NCI-H187 (cell line): ENCODE measurements around the gene TFG.
"Not testable (repeated sequence)": the region's sequence is repeated elsewhere in the genome, so short reads cannot be mapped to it uniquely, and the experiment has no call there.

Experiments used
- DNase-seq, 2 experiments: peaks; one replicate each; lab custom pipeline; 2025; lab: John Stamatoyannopoulos, UW

Gene TFG

DNA sequence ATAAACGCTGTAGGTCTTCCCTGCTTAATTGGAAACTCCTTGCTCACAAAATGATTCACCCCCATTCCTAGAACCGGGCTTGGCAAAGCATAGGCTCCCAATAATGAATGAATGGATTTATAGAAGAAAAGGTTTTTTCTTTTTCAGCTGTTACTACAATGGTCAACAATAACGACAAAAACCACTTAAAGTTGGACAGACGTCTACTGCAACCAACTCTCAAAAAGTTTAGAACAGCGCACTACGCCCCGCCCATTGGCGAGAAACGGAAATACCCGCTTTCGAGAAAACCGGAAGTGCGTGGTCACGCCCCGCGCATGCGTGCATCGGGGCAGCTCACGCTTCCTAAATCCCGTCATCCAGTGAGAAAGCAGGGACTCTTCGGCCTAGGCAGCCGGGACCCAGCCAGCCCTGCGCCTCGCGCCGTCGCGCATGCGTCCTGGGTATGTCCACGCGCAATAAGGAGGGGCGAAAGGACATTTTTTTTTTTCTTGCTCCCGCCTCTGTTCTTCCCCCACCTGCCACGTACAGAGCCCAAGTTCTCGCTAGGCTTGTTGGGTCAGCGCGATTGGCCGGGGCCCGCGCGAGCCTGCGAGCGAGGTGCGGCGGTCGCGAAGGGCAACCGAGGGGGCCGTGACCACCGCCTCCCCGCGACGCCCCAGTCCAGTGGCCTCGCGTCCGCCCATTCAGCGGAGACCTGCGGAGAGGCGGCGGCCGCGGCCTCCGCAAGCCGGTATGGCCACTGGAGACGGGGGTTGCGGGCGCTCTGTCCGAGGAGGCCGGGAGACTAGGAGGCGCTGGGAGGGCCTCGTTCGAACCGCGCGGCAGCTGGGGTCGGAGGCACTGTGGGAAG is at the start of gene TFG:
TFG (plus strand) TSS at position 506 of the 853 bp plus-strand sequence. CDS start 4,192 bp downstream, outside the sequence.
- peak; percentile 91 to 94 for DNase-seq

DNA sequence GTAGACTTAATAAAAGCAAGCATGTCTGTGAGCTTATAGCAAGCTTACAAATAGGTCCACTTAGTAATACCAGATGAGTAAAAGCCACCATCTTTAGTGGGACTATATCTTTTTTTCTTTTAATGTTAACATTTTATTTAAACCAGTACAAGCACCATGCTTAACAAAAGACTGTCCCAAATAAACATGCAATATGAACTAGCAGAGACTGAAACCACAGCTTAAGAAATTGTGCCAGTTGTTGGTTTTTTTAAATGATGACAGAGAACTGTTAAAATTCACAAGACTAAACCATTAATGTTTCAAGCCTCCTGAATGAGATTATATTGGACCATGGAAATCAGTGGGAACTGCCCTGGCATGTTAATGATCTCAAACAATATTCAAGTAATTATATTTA is 48.0 kb upstream of the TFG start:
- DNase-seq, result not testable (repeated sequence)

DNA sequence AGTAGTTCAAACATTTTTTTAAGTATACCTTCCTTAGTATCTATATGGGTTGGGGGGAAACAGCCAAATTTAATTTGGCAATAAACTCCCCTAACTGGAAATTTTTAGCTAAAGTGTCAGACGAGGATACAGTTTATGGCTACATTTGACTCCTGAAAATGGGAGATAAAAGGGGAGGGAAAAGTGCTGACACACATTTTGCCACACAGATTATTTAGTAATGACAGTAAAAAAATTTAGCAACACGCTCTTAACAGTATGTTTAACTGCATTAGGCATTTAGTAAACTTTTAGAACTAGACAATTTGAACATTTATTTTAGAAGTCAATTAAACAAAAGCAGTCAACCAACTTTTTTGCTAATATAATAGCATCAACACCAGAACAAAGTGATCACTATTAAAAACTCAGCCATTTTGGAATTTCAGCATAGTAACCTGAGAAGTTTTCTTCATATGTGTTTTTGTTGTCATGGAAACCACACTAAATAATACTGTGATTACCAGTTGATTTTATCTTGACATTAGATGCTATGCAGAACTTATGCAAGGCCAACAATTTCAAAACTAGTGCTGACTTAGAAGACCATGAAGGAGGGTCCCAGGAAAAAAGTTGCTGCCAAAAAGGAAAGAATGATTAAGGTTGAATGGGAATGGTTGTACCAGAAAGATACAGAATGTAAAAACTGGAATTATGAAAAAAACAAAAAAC is 47.0 kb upstream of the TFG start:
- DNase-seq, result no peak

DNA sequence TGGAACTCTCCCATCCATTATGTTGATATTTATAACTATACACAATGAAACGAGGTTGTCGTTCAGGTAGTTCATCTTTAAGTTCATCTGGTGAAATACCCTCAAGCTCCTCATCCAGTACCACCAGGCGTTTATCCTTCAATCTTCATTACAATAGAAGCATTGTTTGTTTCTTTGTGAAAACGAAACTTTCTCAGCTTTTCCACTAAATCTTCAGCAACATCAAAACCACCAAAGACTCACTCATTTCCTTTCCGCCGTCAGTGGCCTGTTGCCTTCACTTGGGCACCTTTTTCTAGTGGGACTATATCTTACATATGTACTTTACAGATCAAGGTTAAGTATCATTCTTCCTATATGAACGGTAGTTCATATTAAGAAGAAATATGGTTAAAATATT is 44.1 kb upstream of the TFG start:
- no peak for DNase-seq

DNA sequence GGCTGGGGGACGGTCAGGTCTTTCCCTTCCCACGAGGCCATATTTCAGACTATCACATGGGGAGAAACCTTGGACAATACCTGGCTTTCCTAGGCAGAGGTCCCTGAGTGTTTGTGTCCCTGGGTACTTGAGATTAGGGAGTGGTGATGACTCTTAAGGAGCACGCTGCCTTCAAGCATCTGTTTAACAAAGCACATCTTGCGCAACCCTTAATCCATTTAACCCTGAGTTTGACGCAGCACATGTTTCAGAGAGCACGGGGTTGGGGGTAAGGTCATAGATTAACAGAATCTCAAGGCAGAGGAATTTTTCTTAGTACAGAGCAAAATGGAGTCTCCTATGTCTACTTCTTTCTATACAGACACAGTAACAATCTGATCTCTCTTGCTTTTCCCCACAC is 42.6 kb upstream of the TFG start:
- DNase-seq, result not testable (repeated sequence)

DNA sequence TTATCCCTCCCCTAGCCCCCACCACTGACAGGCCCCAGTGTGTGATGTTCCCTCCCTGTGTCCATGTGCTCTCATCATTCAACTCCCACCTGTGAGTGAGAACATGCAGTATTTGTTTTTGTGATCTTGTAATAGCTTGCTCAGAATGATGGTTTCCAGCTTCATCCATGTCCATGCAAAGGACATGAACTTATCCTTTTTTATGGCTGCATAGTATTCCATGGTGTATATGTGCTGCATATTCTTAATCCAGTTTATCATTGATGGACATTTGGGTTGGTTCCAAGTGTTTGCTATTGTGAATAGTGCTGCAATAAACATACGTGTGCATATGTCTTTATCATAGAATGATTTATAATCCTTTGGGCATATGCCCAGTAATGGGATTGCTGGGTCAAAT is 42.0 kb upstream of the TFG start:
- not testable (repeated sequence) for DNase-seq

DNA sequence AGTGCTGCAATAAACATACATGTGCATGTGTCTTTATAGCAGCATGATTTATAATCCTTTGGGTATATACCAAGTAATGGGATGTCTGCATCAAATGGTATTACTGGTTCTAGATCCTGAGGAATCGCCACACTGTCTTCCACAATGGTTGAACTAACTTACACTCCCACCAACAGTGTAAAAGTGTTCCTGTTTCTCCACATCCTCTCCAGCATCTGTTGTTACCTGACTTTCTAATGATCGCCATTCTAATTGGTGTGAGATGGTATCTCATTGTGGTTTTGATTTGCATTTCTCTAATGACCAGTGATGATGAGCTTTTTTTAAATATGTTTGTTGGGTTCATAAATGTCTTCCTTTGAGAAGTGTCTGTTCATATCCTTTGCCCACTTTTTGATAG is 38.3 kb upstream of the TFG start:
- not testable (repeated sequence) for DNase-seq

DNA sequence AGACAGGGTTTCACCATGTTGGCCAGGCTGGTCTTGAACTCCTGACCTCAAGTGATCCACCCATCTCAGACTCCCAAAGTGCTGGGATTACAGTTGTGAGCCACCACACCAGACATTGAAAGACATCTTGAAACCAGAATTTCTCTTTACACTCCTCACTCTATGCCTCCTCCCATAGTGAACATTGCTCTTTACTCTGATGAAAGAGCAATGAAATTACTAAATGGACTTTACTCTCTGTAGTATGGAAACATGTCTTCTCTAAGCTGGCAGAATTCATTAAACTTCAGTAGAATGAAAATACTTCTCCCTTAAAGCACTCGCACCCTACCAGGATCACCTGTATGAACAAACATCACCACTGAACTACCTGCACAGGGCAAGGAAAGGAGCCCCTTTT is 27.8 kb upstream of the TFG start:
- DNase-seq, result no peak

DNA sequence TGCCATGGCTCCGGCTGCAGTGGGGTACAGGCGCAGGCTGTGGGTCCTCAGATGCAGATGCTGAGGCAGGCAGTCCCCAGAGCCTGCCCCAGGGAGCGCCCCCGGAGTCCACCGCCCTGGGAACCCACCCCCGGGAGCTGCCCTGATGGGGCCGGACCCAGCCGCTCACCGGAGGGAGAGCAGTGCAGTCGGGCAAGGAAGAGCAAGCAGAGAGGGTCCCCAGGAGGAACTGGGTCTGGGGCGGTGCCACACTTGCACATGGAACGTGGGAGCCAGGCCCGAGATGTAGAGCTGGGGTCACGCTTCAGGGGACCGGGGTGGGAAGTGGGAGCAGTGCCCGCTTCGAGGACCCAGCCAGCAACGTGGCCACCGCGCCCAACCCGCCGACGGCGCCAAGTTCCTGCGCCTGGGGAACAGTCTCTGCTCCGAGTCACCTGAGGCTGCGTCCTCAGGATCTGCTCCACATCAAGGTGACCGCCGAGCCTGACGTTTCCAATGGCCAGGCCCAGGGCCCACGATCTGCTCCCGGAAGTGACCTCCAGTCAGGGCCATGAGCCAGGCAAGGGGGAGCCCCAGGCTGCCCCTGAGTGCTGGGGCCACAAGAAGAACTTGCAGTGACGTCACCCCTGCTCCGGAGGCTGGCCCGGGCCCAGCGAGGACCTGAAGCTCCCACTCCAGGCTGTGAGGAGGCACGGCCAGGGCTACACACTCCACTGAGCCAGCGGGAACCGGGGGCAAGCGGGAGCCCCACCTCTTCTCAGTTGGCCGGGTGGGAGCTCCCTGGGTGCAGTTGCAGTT is 27.0 kb upstream of the TFG start:
- no peak for DNase-seq

DNA sequence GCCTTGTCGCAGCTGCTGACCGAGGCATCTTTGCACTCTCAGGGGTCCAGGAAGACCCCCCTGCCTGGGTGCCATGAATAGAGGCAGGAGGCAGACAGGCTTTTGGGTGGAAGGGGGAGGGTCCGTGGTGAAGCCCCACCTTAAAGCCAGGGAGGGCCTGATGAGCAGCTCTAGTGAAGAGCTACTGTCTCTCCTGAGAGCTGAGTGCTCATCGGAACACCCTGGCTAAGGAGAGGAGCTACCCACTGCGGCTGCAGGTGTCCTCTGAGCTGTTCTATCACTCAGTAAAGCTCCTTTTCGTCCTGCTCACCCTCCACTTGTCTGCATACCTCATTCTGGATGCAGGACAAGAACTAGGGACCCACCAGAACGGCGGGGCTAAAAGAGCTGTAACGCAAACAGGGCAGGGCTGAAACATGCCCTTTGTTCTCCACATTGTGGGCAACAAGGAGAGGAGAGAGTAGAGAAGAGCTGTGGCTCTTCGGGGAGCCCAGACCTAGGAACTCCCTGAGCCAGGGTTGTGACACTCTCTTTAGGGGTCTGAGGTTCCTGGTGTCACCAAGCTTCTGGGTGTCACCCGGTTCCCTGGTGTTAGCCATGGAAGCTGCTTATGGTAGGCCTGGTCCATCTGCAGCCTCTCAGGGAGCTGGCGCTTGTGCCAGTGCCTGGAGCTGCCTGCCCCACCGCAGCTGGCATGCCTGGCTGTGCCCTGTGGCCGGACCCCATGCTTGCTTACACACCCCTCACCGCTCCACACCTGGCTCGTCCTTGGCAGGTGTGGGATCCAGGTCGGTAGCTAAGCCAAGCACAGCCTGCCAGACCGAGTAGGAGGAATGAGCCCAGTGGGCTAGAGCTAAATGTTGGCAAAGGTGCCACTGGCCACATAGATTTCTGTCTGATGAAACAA is 26.2 kb upstream of the TFG start:
- DNase-seq, result no peak

DNA sequence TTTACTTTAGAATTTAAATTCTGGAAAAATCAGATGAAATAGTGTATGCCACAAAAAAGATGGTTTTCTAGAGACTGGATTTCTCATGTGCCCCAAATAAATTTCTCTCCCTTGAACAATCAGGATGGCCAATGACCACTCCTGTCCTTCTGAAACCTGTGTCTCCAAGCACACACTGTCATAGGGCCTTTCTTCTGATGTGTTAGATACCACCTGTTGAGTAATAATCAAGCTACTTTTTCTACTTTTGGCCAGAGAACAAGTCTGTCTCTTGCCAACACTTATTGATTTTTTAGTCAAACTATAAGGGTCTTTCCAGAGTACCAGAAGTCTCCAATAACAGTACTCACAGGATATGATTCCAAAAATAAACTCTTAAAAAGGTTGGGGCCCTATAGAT is 16.1 kb upstream of the TFG start:
- no peak for DNase-seq

DNA sequence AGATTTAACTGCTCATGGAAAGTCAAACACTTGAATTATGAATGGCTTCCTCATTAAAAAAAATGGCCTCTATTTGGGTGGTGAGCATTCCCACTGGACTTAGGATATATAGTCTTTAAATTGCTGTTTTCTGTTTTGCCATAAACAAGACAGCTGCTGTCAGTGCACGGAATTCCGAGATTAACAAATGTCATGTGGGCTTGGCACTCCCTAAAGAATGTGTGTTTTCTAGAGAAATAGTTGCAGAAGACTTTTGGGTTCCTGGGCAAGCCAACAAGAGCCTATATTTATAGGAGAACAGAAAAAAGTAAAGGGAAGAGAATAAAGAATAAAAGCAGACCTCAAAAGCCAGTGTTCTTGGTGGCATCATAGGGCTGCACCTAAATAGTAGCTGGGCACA is 13.6 kb upstream of the TFG start:
- no peak for DNase-seq

DNA sequence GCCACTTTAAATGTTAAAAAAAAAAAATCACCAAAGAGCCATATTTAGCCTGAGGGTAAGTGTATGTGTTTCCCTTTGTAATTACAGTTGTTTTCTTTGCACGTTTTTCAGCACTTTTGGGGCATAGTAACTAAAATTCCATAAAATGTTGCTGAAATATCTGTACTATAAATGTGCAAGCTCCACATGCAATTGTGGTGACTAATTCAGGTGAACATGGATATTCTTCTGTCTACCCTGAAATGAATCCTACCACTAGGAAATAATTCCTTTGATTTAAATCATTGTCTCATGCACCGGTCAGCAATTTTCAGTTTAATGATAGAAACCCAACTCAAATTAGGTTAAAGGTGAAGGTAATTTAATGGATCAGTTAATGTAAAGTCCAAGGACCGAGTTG is 13.1 kb upstream of the TFG start:
- DNase-seq, result no peak

DNA sequence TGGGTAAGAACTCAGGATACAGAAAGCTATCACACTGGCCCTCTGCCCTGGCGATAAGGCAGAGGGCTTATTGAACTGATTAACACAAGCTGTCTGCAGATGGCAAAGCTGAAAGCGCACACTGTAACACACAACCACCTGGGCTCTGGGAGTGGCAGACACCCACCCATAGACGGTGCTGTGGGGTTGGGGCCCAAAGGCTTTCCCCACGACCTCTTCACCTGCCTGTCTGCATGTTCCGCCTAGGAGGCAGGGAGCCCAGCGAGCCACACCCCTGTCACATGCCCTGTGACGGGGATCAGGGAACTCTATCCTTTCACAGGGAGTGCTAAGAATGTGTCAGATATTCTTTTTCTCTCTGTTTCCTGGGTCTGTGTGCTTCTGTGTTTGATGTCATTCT is 12.1 kb upstream of the TFG start:
- DNase-seq, result no peak

DNA sequence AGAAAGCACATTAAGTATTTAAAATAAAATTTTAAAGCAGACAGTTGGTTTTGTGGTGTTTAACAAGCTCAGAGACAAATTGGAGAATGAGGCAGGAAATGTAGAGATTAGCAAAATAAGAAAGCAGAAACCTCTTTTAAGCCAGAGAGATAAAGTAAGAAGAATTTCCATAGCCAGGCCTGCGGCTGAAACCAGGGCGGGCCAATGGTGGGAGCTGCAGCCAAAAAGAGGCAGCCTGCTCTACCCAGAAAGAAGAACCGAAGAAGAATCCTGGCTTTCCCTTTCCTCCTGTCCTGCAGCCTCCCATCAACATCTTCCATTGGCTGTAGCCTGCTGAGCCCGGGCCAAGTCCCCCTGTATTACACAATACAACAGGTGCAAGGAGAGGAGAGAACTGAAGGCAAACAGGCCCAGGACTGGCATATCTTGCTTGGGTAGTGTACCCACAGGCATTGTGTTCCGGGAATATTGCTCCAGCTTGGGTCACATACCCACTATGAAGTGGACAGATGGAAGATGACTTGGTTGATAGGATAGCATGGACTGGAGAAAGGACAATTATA is 11.5 kb upstream of the TFG start:
- no peak for DNase-seq

DNA sequence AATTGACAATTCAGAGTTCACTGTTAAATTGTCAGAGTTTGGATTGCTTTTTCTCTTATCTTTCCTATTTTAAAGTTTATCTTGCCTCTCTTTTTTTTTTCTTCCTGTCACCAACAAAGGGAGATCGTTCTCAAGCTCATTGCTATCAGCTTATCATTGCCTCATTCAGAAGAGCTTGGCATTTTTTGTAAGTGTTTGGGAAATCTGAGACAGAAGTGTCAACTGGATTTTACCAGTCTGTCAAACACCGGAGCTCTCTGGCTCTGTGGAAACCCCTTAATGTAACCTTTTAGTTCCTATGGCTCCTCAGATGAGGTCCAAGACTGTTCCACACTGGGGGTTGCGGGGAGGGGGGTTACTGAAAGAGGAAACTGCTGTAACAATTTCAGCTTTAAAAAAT is 10.6 kb upstream of the TFG start:
- DNase-seq, result no peak

DNA sequence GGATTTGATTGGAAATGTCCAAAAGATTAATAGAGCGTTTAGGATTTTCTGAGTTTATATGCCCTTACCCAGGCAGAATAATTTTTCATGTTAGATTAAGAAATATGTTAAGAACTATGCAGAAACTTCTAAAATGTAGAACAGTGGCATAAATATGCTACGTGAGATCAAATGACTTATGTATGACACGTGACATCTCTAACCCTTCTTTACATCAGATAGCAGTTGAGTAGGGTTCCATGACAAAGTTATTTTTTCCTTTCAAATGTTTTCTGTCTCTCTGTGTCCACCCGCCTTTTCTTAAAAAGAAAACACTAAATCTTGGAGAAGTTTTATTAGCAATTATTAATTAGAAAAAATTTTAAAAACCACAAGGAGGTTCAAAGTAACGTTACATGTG is 8.6 kb upstream of the TFG start:
- no peak for DNase-seq

DNA sequence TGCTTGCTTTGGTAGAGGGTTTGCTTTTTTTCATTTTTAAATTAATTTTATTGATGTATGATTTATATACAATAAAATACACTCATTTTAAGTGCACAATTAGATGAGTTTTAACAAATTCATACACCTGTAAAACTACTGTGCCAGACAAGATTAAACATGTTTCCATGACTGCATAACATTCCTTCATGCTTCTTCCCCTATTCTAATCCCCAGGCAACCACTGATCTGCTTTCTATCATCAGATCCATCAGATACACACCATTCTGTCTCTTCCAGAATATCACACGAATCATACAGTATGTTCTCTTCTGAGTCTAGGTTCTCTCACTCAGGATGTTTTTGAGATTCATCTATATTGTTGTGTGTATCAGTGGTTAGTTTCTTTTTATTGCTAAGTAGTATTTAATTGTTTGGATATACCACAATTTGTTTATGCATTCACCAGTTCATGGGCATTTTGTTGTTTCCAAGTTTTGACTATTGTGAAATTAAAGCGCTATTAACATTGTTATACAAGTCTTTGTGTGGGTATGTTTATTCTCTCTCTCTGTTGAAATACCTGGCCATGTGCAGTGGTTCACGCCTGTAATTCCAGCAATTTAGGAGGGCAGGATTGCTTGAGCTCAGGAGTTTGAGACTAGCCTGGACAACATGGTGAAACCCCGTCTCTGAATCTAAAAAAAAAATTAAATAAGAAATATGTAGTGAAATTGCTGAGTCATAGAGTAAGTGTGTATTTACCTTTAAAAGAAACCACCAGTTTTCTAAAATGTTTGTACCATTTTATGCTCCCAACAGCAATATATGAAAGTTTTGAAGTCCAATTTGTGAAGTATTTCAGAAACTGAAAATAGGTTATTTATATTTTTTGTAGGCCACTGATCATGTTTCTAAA is 7.0 kb upstream of the TFG start:
- DNase-seq, result no peak

DNA sequence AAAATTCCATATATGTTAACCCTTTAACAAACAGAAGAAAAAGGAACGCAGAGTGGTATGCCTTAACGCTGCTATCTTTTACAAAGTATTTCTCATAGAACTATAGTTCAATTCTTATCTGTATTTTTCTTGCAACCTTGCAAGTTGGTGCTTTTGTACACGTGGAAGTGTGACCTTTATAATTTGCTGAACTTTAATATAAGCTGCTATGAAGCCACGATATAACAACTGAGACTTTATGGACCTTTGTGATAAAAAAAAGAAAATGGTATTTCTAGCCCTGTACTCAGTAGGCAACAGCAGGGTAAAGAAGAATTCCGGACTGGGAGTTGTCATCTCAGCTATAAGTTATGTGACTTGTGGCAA is 6.3 kb upstream of the TFG start:
- DNase-seq, result no peak

DNA sequence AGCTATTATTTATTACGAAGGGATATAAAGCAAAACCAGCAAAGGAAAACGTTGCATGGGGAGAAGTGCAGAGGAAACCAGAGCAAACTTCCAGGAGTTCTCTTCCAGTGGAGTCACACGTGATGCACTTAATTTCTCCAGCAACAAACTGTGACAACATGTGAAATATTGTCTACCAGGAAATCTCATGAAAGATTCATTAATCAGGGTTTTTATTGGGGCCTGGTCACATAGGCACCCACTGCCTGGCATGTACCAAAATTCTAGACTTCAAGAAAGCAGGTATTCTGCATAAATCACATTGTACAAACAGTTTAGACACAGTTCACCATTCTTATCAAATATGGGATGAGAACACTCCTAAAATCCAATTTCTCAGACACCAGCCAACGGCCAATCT is 5.4 kb upstream of the TFG start:
- DNase-seq, result no peak
